HG03039 (cell line): ENCODE measurements around the gene FSHB.
"Not testable (repeated sequence)": the region's sequence is repeated elsewhere in the genome, so short reads cannot be mapped to it uniquely, and the experiment has no call there.

ENCODE experiments used
- ATAC-seq: cut with Tn5 transposase; IDR thresholded peaks from one replicate; pipeline ENCODE4 v1.9.1; 2021; ENCODE audit warnings: mild to moderate bottlenecking, moderate library complexity; ENCODE audit not compliant: unreplicated experiment

FSHB gene

DNA sequence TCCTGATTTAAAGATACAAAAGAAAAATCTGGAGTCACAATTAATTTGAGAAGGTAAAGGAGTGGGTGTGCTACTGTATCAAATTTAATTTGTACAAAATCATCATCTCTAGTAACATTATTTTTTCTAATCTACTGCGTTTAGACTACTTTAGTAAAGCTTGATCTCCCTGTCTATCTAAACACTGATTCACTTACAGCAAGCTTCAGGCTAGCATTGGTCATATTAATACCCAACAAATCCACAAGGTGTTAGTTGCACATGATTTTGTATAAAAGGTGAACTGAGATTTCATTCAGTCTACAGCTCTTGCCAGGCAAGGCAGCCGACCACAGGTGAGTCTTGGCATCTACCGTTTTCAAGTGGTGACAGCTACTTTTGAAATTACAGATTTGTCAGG, at the start of gene FSHB:
Gene FSHB (plus strand): TSS at position 301 of the 400 bp plus-strand sequence. CDS start 889 bp downstream, outside the sequence.
- ATAC-seq: no peak

DNA sequence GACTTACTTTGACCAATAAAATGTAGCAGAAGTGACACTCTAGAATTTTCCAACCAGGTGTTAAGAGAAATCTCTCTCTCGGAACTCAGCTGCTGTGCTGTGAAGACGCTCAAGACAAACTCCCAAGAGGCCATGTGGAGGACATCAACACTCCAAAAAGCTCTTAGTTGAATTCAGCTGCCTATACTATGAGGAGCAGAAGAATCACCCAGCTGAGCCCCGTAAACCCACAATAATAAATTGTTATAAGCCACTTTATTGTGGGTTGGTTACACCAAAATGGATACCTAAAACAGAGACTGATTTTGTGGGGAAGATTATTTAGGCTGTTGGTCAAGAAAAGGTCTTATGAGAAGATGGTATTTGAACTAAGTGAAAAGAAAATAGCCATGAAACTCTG, 44.1 kb upstream of the FSHB start:
- ATAC-seq: no peak

DNA sequence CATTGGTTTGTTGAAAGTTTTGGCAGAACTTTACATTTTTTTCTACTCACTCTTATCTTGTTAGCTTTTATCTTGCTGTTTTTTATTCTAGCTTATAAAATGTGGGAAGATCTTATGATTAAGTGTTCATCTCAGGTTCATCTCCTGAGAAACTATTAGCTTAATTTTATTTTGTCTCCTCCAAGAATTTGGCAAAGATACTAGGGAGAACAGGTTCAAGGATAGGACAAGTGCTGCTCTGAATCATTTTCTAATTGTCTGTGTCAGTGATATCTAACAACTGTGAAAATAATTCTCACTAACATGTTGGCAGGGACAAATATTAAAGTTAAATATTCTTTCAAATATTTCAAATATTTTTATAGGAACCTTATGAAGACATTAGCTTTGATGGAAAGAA, 38.2 kb upstream of the FSHB start:
- ATAC-seq: no peak

DNA sequence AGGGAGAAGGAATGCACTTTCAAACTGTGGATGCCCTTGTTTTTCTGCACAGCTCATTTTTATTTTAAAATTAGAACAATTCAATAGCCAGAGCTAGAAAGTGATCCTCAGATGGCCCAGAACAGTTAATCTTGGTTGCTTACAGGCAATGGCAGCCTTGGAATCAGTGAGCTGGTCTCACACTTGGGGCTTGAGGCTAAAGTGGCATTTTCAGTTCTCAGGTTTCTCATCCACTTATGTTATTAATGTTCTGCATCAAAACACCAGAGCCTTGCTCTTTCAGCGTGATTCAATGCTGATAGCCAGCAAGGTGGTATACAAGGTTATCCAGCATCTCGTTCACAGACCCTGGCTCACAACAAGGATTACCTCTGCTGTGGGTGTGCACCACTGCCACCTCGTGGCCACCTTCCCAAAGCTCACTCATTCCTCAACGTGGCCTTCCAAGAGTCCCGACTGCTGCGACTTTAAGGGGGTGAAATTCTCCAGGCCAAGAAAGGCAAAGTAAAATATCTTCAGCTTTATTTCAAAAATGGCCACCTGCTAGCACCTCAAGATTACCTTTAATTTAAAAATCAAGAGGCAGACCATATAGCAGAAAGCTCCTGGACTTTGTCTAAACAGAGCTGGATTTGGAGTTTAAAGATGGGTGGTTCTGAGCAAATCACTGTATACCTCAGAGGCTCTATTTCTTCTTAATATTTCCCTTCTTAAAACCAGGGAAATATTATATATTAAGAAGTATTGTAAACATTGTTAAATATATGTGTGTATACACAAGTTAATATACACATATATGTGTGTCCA, 34.2 kb upstream of the FSHB start:
- ATAC-seq: peak; percentile 94

DNA sequence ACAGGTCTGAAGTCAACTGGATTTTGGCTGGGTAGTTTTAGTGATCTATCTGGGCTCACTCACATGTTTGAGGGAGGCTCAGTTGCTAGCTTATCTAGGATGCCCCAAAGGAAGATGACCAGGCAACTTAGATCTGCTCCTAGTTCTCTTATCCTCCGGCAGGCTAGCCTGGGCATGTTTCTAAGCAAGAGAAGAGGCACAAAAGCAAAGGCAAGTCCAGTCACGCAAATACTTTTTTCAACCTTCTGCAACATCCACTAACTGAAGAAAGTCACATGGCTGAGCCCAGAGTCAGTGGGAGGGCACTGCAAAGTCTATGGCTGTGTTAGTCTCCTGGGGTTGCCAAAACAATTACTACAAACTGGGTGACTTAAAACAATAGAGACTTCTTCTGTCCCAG, 32.9 kb upstream of the FSHB start:
- ATAC-seq: no peak

DNA sequence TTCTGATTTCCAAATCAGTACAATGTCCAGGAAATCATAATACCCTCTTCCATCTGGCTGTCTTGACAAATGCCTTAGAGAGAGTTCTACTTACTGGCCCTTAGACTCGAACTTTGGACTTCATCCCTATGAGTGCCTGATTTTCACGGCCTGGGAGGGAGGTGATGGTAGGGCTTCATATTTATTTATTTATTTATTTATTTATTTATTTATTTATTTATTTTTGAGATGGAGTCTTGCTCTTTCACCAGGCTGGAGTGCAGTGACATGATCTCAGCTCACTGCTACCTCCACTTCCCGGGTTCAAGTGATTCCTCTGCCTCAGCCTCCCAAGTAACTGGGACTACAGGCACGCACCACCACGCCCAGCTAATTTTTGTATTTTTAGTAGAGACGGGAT, 27.8 kb upstream of the FSHB start:
- not testable (repeated sequence) for ATAC-seq

DNA sequence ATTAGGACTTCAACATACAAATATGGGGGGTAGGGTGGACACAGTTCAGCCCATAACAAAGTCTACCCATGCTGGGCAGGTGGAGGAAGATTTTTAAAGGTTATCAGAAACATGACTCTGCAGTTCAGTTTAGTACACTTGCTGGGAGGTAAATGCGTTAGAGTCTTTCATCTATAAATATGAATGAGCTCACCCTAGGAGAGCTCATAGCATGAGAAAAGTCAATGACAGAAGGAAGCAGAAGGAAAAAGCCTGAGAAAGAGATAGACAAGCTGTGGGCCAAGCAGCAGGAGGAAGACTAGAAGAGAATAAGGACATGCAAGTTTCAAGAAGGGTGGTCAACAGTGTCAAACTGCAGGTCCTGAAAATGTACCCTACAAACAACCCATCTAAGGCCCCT, 27.0 kb upstream of the FSHB start:
- ATAC-seq: no peak

DNA sequence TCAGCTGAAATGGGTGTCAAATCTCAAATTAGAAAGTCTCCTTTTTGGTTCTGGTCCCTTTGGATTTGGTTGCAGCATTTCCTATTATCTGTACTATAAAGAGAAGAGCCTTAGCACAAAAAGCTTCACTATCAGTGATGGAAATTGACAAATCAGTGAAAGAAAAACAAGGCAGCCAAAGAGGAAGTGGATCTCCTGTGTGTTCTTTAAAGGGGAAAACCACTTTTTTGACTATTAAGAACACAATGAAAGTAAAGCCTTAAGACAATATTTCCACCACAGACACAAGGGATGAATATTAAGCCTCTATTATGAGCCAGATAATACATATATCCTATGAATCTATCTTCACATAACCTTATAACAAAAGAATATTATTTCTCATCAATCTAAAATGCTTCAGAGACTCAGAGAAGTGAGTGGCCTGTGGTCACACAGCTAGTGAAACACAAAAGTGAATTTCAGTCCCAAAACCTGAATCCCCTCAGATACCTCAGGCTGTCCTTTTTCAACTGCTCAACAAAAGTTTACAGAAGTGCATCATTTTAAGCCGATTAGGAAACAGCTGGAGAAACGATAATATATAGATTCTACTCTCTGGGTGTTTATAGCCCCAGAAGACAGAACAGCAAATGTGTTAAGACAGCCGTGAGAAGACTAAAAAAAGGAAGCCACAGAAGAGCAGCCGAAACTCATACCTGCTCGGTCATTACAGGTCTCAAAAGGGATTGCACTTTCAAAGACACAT, 24.4 kb upstream of the FSHB start:
- ATAC-seq: peak; percentile 87

DNA sequence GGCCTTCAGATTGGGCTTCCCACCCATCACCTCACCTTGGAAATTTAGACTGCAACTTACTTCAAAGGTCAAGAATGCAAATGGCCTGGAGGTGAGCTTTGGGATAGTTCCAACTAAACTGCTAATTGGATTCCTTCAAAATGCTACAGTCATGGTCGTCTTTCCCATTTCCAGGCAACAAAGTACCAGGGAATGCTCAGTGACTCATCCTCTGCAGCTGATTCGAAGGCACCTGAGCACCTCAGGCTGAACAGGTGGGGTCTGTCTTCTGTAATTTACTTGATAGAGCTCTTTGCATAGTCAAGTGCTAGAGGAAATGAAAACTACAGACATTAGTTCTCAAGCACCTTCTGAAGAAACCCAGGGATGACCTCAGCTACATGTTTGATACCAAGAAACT, 20.5 kb upstream of the FSHB start:
- ATAC-seq: no peak

DNA sequence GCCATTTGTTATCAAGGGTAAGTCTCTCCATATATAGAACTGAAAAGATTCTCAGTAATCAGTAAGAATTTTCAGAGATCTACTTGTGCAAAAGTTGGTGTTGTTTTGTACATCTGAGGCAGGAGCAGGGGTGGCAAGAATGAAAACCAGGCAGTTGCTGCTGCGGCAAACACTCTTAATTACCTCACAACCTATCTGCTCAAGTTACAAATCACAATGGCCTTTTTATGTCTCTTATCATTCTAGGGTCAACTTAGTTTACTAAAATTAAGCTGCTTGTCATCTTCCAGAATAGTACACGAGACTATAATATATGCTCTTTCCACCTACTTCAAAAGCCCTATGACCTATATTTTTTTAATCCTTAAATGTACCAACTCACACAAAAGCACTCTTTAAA, 14.3 kb upstream of the FSHB start:
- ATAC-seq: no peak

DNA sequence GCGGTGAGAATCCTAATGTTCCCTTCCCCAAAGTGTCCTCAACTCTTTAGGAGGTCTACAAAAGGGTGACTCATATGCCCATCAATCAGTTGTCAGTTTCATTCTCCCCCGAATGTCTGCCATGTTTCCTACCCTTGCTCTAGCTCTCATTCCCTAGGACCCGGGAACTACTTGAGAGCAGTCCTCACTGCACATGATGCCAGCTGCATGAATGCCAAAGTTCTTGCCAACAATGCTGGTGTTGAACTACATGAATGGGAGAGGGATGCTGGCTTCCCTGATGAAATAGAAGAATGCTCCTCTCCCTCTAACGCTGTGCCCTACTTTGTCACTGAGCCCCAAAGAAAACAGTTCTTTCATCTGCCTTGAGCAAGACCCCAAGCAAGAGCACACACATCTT, 12.5 kb upstream of the FSHB start:
- ATAC-seq: no peak

DNA sequence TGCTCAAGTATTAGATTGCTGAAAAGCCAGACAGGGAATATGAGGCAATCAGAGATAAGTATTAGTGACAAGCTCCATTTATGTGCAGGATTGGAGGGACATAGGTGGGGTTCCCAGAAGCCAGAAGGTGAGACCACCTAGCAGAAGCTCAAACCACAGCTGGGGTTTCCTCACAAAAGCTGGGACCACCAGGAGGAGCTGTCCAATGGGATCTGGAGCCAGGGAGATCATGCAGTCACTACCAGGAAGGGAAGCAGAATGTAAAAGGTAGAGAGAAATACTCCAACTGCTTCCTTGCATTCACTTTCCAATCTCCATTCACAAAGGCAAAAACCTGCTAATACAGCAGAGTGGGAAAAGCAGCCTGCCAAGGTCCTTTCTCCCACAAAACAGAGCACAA, 5.2 kb upstream of the FSHB start:
- ATAC-seq: no peak

DNA sequence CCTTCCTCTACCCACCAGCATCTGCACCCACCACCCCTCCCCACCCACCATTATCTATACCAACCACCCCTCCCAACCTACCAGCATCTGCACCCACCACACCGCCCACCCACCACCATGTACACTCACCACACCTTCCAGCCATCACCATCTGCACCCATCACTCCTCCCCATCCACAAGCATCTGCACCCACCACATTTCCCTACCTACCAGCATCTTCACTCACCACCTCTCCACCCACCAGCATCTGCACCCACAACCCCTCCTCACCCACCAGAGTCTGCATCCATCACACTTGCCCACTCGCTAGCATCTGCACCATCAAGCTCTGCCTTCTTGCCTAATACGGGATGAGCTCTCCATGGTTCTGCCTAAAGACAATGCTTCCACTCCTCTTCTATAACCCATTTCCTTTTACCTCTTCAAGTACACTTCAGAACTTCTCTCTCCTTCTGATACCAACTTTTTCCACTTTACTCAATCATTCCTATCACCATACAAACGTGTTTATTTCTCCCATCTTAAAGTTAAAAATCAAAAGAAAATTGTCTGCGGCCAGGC, 2.4 kb upstream of the FSHB start:
- ATAC-seq: no peak

DNA sequence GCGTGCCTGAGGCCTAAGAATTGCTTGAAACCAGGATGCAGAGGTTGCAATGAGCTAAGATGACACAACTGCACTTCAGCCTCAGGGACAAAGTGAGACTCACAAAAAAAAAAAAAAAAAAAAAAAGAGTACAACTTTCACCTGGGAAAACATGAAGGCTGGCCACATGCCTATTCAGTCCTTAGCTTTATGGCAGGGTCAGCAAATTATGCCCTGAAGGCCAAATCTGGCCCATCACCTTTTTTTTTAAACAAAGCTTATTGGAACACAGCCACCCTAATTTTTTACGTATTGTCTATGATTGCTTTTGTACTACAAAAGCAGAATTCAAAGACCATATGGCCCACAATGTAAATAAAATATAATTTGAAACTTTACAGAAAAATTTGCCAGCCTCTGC, 8.2 kb downstream of the FSHB start:
- no peak for ATAC-seq

DNA sequence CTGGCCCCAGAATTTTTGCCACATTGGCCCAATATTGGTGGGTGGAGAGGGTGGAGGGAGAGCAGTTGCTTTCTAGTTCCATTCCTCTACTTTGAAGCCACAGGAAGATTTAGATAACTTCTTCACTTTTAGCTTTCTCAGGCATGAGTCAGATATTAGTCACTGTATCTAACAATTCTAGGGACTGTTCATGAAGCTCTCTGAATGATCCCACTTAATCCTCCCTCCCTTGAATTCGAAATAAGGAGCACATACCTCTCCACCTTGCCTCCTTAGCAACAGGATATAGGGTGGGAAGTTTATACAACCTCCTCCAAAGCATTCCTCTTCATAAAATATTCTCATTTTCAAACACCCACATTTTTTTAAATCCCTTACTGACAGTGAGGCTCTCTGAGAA, 13.5 kb downstream of the FSHB start:
- no peak for ATAC-seq

DNA sequence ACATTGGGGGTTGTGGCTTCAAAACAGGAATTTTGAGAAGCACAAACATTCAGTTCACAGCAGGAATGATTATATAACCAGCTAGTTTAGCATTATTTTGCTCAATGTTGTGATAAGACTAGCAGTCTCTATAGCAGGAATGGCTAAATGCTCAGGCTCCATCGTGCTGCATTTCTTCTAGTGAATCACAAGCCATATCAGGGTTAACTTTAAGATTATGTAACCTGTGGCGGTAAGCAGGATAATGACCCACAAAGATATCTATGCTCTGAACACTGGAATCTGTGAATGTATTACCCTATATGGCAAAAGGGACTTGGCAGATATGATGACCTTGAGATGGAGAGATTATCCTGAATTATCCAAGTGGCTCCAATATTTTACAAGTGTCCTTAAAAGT, 14.8 kb downstream of the FSHB start:
- no peak for ATAC-seq

DNA sequence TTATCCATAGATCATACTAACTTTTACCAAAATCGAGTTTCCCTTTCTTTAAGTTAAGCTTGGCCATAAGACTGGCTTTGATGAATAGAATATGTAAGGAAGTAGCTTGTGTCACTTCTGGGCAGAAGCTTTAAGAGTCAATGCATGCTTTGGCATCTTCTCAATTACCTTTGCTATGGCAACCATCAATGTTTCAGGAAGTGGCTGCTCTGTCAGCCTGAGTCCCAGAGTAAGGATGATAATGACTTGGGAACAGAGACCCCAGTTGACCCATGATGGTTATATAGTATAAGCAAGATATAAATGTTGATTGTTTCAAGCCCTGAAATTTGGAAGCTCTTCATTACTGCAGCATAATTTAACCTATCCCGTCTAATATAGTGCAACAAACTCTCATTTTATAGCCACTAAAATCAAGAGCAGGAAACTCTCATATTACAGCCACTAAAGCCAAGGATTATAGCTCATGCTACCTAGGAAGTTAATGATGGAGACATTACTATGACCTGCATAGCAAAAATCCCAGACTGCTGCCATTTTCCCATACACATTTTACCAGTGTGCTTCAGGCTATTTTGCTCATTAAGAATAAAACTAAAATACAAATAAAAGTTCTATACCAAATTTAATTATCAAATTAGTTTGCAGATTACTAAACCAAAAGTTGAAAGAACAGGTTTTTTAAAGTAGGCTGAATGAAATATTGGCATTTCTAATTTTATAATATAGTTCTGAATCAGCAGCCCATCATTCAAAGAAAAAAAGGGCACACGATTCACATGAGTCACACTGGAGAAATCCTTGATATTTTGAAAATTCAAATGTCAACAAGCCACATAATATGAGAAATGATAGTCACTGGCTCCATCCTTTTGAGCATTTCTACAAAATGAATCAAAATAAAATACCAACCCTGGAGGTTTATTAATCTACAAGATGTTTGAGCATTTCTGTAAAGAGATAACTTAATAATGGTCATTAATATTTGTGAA, 23.8 kb downstream of the FSHB start:
- ATAC-seq: no peak

DNA sequence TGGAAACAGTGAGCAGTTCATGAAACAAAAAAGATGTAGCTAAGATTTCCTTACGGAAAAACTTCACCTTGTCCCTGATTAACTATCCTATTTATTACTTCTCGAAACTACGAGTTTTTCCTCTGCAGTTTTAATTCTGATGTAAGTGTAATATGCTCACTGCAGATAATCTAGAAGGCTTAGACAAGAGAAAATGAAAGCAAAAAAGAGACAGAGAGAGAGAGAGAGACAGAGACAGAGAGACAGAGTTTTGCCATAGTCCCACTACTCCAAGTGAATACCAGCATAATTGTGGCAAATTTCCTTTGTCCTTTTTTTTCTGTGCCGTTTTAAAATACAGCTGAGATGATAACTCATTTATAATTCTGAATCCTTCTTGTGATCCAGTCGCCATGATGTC, 24.8 kb downstream of the FSHB start:
- ATAC-seq: no peak

DNA sequence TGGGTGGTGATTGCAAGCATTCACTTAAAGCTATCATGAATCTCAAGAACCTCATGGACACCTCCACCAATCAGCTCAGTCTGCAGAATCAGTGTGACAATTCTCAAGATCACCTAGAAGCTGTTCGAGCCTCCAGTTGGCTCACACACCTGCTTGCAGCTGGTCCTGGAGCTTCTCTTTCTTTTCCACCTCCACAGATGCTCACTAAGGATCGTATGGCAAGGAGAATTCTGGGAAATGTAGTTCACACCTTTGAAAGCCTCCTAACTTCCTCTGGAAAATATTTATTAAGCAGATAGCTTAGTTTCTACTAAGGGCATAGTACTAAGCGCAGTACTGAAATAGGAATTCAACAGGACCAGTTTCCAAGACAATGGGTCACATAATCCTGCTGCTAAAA, 26.2 kb downstream of the FSHB start:
- no peak for ATAC-seq

DNA sequence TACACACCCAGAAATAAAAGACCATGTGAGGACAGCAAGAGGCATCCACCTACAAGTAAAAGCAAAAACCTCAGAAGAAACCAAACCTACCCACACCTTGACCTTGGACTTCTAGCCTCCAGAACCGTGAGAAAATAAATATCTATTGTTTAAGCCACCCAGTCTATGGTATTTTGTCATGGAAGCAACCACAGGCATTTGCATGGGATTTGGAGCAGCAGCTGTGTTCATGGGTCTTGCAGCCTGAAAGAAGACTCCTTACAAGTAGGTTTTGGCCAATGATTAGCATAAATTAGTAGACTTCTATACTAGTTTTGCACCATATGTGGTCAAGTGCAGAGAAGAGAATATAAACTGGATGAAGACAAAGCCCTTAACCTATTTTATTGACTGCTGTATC, 27.9 kb downstream of the FSHB start:
- no peak for ATAC-seq

DNA sequence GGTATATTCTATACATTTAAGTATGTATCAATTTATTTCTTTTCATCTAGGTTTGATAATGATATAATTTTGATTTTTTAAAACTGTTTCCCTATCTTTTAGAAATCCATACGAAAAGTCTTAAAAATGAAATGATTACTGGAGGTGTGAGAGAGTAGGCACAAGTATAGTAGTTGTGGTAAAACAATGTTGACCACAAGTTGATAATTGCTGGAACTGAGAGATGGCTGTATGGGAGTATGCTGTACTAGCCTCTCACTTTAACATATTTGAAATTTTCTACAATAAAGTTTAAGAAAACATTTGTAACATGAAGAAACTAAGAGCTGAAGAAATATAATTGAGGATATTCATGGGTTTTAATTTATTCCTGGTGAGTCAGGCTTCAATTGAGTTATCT, 30.0 kb downstream of the FSHB start:
- no peak for ATAC-seq
